ENCODE results near the gene NEO1. TPM values are rescaled to one million over a fixed set of nuclear protein-coding genes. Genes with fewer than 3 reads are reported as not detected.

Gene NEO1
- total and polyA plus RNA-seq, 7 donors: 2.5 to 33.3 (median 22.5) TPM

DNA sequence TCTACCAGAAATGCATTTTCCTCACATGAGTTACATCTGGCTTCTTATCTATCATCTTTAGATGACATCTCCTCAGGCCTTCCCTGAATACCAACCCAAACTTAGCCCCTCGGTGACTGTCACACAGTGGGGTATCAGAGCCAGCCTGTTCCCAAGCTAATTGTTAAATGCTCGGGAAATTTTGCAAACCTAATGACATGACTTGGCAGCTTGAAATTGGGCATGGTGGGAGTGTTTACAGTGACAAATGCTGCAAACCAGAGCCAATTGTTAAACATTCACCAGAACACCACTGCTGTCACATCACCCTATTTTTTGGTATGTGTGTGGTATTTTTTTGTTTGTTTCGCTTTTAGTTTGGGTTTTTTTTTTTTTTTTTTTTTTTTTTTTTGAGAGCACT, 185.6 kb downstream of the NEO1 start:
- peaks cover 0 to 34% of the 10 kb centered on the region in 2 donors for H3K36me3 ChIP-seq (ENCODE audit: insufficient read depth in 1 of 2, low read depth in 1 of 2)
- WGBS, 3 donors: 37 to 47% (median 43%) methylated on average over 3 of the region's 3 CpGs
- DNase-seq (no peak), ATAC-seq (no peak)
- no peaks in the 10 kb centered on the region for H3K27me3 ChIP-seq (ENCODE audit: insufficient read depth in 3 of 3, low read length in 2 of 3)
- H3K27ac ChIP-seq: no peak overlapping the region
- intact Hi-C loops (cut with DNase I): no loop called here
- H3K4me1 ChIP-seq: no peaks in the 10 kb centered on the region
- H3K9me3 ChIP-seq: no peaks in the 10 kb centered on the region
- TF ChIP-seq, protein P1, sequence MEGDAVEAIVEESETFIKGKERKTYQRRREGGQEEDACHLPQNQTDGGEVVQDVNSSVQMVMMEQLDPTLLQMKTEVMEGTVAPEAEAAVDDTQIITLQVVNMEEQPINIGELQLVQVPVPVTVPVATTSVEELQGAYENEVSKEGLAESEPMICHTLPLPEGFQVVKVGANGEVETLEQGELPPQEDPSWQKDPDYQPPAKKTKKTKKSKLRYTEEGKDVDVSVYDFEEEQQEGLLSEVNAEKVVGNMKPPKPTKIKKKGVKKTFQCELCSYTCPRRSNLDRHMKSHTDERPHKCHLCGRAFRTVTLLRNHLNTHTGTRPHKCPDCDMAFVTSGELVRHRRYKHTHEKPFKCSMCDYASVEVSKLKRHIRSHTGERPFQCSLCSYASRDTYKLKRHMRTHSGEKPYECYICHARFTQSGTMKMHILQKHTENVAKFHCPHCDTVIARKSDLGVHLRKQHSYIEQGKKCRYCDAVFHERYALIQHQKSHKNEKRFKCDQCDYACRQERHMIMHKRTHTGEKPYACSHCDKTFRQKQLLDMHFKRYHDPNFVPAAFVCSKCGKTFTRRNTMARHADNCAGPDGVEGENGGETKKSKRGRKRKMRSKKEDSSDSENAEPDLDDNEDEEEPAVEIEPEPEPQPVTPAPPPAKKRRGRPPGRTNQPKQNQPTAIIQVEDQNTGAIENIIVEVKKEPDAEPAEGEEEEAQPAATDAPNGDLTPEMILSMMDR (IDR thresholded peaks at IDR 0.05): no peak
- H3K4me3 ChIP-seq: no peak overlapping the region

DNA sequence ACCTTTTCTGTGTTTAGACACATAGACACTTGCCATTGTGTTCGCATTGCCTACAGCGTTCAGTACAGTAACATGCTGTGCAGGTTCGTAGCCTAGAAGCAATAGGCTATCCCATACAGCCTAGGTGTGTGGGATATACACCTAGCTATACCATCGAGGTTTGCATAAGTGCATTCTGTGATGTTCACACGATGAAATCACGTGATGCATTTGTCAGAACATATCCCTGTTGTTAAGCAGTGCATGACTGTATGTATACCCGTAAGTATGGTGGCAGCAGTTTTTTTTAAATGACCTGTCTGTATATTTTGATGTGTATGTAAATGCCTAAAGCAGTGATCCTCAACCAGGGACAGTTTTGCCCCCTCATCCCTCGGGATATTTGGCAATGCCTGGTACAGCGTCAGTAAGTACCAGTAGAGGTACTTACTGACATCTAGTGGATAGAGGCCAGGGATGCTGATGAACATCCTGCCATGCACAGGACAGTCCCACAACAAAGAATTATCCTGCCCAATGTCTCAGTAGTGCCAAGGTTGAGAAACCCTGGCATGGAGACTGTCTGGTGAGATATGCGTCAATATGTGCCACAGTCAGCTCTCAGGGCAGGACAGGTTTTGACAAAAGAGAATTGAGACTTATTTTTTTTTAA, 187.4 kb downstream of the NEO1 start:
- WGBS, 3 donors: 76 to 85% (median 83%) methylated on average over 10 of the region's 10 CpGs
- Histone ChIP-seq H3K36me3 (ENCODE audit: insufficient read depth in 1 of 2, low read depth in 1 of 2) (peaks cover 0 to 36% of the 10 kb centered on the region in 2 donors), H3K4me3 (no peak overlapping the region), H3K9me3 (no peaks in the 10 kb centered on the region), H3K27me3 (ENCODE audit: insufficient read depth in 3 of 3, low read length in 2 of 3) (no peaks in the 10 kb centered on the region), H3K4me1 (no peaks in the 10 kb centered on the region), H3K27ac (no peak overlapping the region)
- intact Hi-C loops (cut with DNase I): loop anchor here (5.0 to 10.0 kb wide), 2 partner anchors 38 to 455 kb away; partner anchors contain the start of gene ADPGK (in 2 of the 2)
- ATAC-seq (peak in 3 of 4 donors; percentile 60 to 71 (median 61)), DNase-seq (no peak)
- TF ChIP-seq, protein P1 (IDR thresholded peaks at IDR 0.05): peak; percentile 4

DNA sequence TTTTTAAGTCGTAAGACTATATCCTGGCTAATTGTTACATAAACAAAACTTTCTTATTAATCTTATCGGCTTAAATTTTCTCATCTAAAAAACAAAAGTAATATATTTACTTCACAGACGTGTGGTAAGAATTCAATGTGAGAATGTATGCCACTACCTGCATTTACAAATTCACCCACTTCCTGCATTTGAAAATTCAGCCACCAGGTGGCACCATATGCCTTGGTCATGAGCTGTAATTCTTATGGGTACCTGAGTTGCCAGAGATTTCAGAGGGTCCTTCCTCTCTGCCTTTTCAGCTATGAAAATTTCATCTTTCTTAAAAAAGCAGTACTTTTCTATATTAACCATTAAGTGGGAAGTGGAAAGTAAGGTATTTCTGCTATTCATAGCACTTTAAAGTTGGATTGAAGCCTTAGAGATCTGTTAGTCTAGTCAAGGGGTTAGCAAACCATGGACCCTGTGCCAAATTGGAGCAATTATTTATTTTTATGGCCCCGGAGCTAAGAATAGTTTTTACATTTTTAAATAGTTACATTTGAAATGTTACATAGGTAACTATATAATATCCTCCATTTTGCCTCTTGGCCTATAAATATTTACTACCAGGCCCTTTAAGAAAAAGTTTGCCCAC, 188.7 kb downstream of the NEO1 start:
- Histone ChIP-seq H3K27me3 (ENCODE audit: insufficient read depth in 3 of 3, low read length in 2 of 3) (no peaks in the 10 kb centered on the region), H3K27ac (no peak overlapping the region), H3K4me3 (no peak overlapping the region), H3K9me3 (no peaks in the 10 kb centered on the region), H3K36me3 (ENCODE audit: insufficient read depth in 1 of 2, low read depth in 1 of 2) (peaks cover 0 to 46% of the 10 kb centered on the region in 2 donors), H3K4me1 (no peaks in the 10 kb centered on the region)
- intact Hi-C loops (cut with DNase I): loop anchor here (5.0 to 10.0 kb wide), 2 partner anchors 36 to 456 kb away; partner anchors contain the start of gene ADPGK (in 2 of the 2)
- WGBS, 3 donors: 40 to 47% (median 41%) methylated on average over 4 of the region's 4 CpGs
- peak; percentile 58 to 85 (median 70) for ATAC-seq
- DNase-seq: peak; percentile 47 to 64
- TF ChIP-seq, protein P1 (IDR thresholded peaks at IDR 0.05): peak; percentile 91

DNA sequence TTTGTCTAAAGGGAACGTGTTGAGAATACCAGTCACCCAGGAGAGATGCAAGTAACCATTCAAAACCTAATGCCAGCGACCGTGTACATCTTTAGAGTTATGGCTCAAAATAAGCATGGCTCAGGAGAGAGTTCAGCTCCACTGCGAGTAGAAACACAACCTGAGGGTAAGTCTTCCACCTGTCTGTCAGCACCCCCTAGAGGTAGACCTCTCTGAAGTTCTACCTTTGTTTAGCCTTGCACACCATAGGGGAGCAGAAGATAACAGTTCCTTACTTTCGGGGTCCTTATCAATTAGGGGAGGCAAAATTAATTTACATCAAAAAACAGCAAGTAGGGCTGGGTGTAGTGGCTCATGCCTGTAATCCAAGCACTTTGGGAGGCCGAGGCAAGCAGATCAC, 192.1 kb downstream of the NEO1 start:
- DNase-seq (no peak), ATAC-seq (peak in 2 of 4 donors; percentile 48 to 55)
- no peak overlapping the region for H3K4me3 ChIP-seq
- WGBS, 3 donors: 79 to 86% (median 81%) methylated on average over 6 of the region's 6 CpGs
- H3K9me3 ChIP-seq: no peaks in the 10 kb centered on the region
- H3K36me3 ChIP-seq (ENCODE audit: insufficient read depth in 1 of 2, low read depth in 1 of 2): peaks cover 0 to 51% of the 10 kb centered on the region in 2 donors
- H3K27me3 ChIP-seq (ENCODE audit: insufficient read depth in 3 of 3, low read length in 2 of 3): no peaks in the 10 kb centered on the region
- TF ChIP-seq, protein P1 (IDR thresholded peaks at IDR 0.05): peak; percentile 16
- H3K4me1 ChIP-seq: no peaks in the 10 kb centered on the region
- no peak overlapping the region for H3K27ac ChIP-seq
- intact Hi-C loops (cut with DNase I): loop anchor here (5.0 to 10.0 kb wide), 2 partner anchors 33 to 460 kb away; partner anchors contain the start of gene ADPGK (in 2 of the 2)

All from psoas muscle (tissue), 8 donors.